ENCODE measurements around the gene MED26.
A peak's percentile ranks its signal among the peaks of the same experiment; 100 is the strongest.

The MED26 gene

GRCh38 chr19:16572332-16573211, 55.4 kb downstream of the MED26 start, which contains the start of gene SLC35E1:
Gene SLC35E1 (minus strand): TSS chr19:16572415. CDS start chr19:16572364, 51 bp downstream.
- H3K27ac ChIP-seq (ENCODE audit: low read length): peak within 1 kb of the TSS; percentile 96
- peak; percentile 93 for DNase-seq
- TF ChIP-seq EZH2 (IDR thresholded peaks at IDR 0.05; ENCODE audit: borderline replicate concordance, low read depth, low read length, severe bottlenecking): no peak
- TF ChIP-seq CTCF (IDR thresholded peaks at IDR 0.05; ENCODE audit: borderline replicate concordance, extremely low read depth, low read length, poor library complexity, severe bottlenecking): no peak
- peak within 1 kb of the TSS; percentile 96 for H3K9ac ChIP-seq (ENCODE audit: low read depth, low read length)
- peak within 1 kb of the TSS; percentile 100 for H3K4me2 ChIP-seq (ENCODE audit: insufficient read depth, low read length)
- peaks cover 96% of the 10 kb centered on the region for H3K79me2 ChIP-seq (ENCODE audit: insufficient read depth, low read length)
- peak within 1 kb of the TSS; percentile 98 for H2AFZ ChIP-seq (ENCODE audit: low read depth, low read length)
- no peaks in the 10 kb centered on the region for H3K9me3 ChIP-seq (ENCODE audit: insufficient read depth, low read length, severe bottlenecking)
- H4K20me1 ChIP-seq (ENCODE audit: insufficient read depth, low read length): peaks cover 47% of the 10 kb centered on the region
- H3K4me1 ChIP-seq (ENCODE audit: insufficient read depth, low read length): peaks cover 71% of the 10 kb centered on the region
- no peaks in the 10 kb centered on the region for H3K27me3 ChIP-seq (ENCODE audit: insufficient read depth, low read length, poor library complexity)
- peak within 1 kb of the TSS; percentile 96 to 100 for H3K4me3 ChIP-seq (ENCODE audit: low read depth in 1 of 2, low read length in 2 of 2)
- ATAC-seq (ENCODE audit: insufficient read depth, low read depth): peak; percentile 90
- peaks cover 84% of the 10 kb centered on the region for H3K36me3 ChIP-seq (ENCODE audit: insufficient read depth, low read length)

- H4K20me1 ChIP-seq (ENCODE audit: insufficient read depth, low read length): peaks cover 40% of the 10 kb centered on the region
- peak overlapping the region; percentile 87 to 100 for H3K4me3 ChIP-seq (ENCODE audit: low read depth in 1 of 2, low read length in 2 of 2)
- peaks cover 84% of the 10 kb centered on the region for H3K36me3 ChIP-seq (ENCODE audit: insufficient read depth, low read length)
- H3K79me2 ChIP-seq (ENCODE audit: insufficient read depth, low read length): peaks cover 89% of the 10 kb centered on the region
- TF ChIP-seq EZH2 (IDR thresholded peaks at IDR 0.05; ENCODE audit: borderline replicate concordance, low read depth, low read length, severe bottlenecking) (no peak), CTCF (IDR thresholded peaks at IDR 0.05; ENCODE audit: borderline replicate concordance, extremely low read depth, low read length, poor library complexity, severe bottlenecking) (peak; percentile 2)
- peaks cover 78% of the 10 kb centered on the region for H3K4me1 ChIP-seq (ENCODE audit: insufficient read depth, low read length)
- ATAC-seq (ENCODE audit: insufficient read depth, low read depth) (peak; percentile 28), DNase-seq (no peak)
- H3K27me3 ChIP-seq (ENCODE audit: insufficient read depth, low read length, poor library complexity): no peaks in the 10 kb centered on the region
- H2AFZ ChIP-seq (ENCODE audit: low read depth, low read length): peak overlapping the region; percentile 77
- peak overlapping the region; percentile 96 for H3K9ac ChIP-seq (ENCODE audit: low read depth, low read length)
- H3K4me2 ChIP-seq (ENCODE audit: insufficient read depth, low read length): peak overlapping the region; percentile 99
- H3K9me3 ChIP-seq (ENCODE audit: insufficient read depth, low read length, severe bottlenecking): no peaks in the 10 kb centered on the region
- H3K27ac ChIP-seq (ENCODE audit: low read length): peak overlapping the region; percentile 74
Measured at GRCh38 chr19:16571822-16572331, 56.1 kb downstream of the MED26 start.

GRCh38 chr19:16571283-16571682, 56.7 kb downstream of the MED26 start:
- H3K4me2 ChIP-seq (ENCODE audit: insufficient read depth, low read length): peak overlapping the region; percentile 99
- ATAC-seq (ENCODE audit: insufficient read depth, low read depth) (no peak), DNase-seq (no peak)
- peak overlapping the region; percentile 96 for H3K9ac ChIP-seq (ENCODE audit: low read depth, low read length)
- peaks cover 34% of the 10 kb centered on the region for H4K20me1 ChIP-seq (ENCODE audit: insufficient read depth, low read length)
- peak overlapping the region; percentile 77 for H2AFZ ChIP-seq (ENCODE audit: low read depth, low read length)
- no peak for TF ChIP-seq EZH2 (IDR thresholded peaks at IDR 0.05; ENCODE audit: borderline replicate concordance, low read depth, low read length, severe bottlenecking)
- no peak for TF ChIP-seq CTCF (IDR thresholded peaks at IDR 0.05; ENCODE audit: borderline replicate concordance, extremely low read depth, low read length, poor library complexity, severe bottlenecking)
- peaks cover 82% of the 10 kb centered on the region for H3K36me3 ChIP-seq (ENCODE audit: insufficient read depth, low read length)
- H3K4me3 ChIP-seq (ENCODE audit: low read depth in 1 of 2, low read length in 2 of 2): peak overlapping the region; percentile 87 to 100
- H3K4me1 ChIP-seq (ENCODE audit: insufficient read depth, low read length): peaks cover 82% of the 10 kb centered on the region
- H3K9me3 ChIP-seq (ENCODE audit: insufficient read depth, low read length, severe bottlenecking): no peaks in the 10 kb centered on the region
- peak overlapping the region; percentile 74 for H3K27ac ChIP-seq (ENCODE audit: low read length)
- H3K27me3 ChIP-seq (ENCODE audit: insufficient read depth, low read length, poor library complexity): no peaks in the 10 kb centered on the region
- peaks cover 83% of the 10 kb centered on the region for H3K79me2 ChIP-seq (ENCODE audit: insufficient read depth, low read length)
